ENCODE measurements around the gene BLOC1S1. TPM values are rescaled to one million over a fixed set of nuclear protein-coding genes. Genes with fewer than 3 reads are reported as not detected.

BLOC1S1 gene
- total and polyA plus RNA-seq, 9 of the 15 experiments (the other 6 are each of a cell fraction or from before 2014, with no cell fraction given) = 75.2 to 161 (median 98.8) TPM

DNA sequence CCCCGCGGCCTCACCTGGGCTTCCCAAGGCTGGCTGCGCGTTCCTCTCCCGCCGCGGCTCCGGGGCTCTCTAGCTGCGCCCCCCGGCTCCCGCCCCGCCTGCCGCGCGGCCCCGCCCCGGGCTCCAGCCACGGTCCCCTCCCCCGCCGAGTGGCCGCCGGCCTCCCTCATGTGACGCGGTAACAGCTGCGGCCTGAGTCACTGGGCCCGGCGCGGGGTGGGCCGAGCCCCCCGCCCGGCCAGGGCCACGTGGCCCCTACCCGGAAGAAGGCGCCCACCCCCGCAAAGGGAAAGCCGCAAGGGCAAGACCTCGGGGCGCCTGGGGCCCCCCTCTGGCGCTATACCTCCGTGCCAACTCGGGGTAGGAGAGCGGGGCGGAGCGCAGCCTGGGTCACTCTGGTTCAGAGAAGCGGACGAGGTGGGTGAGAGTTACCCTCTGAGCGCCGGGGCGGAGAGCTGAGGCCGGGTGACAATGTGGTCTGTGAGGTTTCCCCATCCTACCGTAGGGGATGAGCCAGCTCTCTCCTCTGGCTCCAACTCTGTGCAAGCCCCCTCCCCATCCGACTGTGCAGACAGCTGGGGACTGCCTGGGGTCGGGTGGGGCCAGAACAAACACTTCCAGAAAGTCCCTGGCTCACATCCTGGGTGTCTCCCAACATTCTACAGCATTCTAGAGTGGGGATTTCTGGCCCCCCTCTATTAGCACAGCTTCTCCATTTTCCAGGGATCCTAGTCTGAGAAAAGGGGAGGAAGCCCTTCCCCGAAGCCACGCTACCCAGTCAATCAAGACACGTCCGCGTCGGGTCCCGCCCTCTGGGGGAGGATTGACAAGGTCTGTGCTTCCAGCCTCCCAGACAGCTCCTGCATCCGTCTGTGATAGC, 13.3 kb downstream of the BLOC1S1 start, which contains the start of gene CD63 (continued):
- TF ChIP-seq, protein P1, sequence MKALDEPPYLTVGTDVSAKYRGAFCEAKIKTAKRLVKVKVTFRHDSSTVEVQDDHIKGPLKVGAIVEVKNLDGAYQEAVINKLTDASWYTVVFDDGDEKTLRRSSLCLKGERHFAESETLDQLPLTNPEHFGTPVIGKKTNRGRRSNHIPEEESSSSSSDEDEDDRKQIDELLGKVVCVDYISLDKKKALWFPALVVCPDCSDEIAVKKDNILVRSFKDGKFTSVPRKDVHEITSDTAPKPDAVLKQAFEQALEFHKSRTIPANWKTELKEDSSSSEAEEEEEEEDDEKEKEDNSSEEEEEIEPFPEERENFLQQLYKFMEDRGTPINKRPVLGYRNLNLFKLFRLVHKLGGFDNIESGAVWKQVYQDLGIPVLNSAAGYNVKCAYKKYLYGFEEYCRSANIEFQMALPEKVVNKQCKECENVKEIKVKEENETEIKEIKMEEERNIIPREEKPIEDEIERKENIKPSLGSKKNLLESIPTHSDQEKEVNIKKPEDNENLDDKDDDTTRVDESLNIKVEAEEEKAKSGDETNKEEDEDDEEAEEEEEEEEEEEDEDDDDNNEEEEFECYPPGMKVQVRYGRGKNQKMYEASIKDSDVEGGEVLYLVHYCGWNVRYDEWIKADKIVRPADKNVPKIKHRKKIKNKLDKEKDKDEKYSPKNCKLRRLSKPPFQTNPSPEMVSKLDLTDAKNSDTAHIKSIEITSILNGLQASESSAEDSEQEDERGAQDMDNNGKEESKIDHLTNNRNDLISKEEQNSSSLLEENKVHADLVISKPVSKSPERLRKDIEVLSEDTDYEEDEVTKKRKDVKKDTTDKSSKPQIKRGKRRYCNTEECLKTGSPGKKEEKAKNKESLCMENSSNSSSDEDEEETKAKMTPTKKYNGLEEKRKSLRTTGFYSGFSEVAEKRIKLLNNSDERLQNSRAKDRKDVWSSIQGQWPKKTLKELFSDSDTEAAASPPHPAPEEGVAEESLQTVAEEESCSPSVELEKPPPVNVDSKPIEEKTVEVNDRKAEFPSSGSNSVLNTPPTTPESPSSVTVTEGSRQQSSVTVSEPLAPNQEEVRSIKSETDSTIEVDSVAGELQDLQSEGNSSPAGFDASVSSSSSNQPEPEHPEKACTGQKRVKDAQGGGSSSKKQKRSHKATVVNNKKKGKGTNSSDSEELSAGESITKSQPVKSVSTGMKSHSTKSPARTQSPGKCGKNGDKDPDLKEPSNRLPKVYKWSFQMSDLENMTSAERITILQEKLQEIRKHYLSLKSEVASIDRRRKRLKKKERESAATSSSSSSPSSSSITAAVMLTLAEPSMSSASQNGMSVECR (CRISPR knock-in tag; IDR thresholded peaks at IDR 0.05) = peak; percentile 86
- TF ChIP-seq SRSF3 (IDR thresholded peaks at IDR 0.05; ENCODE audit: insufficient read depth, low read length) (no peak), ZNF695 (CRISPR knock-in tag; IDR thresholded peaks at IDR 0.05) (no peak), PHB2 (IDR thresholded peaks at IDR 0.05; ENCODE audit: low read depth) (peak; percentile 49; the same call in 1 of the 2 replicates), ZZZ3 (IDR thresholded peaks at IDR 0.05) (no peak), IFI16 (CRISPR knock-in tag; IDR thresholded peaks at IDR 0.05) (no peak), ATF7 (IDR thresholded peaks at IDR 0.05) (peak; percentile 75), KLF13 (tag; IDR thresholded peaks at IDR 0.05; ENCODE audit: borderline replicate concordance, low read depth) (no peak), ESRRA (IDR thresholded peaks at IDR 0.05; ENCODE audit: borderline replicate concordance, low read depth) (peak; percentile 78), POLR2AphosphoS5 (IDR thresholded peaks at IDR 0.05; ENCODE audit: control insufficient read depth, insufficient read depth, low read depth, low read length) (peak; percentile 56; the same call in 1 of the 2 replicates), NFXL1 (CRISPR knock-in tag; IDR thresholded peaks at IDR 0.05) (no peak)
- TF ChIP-seq, protein P2, sequence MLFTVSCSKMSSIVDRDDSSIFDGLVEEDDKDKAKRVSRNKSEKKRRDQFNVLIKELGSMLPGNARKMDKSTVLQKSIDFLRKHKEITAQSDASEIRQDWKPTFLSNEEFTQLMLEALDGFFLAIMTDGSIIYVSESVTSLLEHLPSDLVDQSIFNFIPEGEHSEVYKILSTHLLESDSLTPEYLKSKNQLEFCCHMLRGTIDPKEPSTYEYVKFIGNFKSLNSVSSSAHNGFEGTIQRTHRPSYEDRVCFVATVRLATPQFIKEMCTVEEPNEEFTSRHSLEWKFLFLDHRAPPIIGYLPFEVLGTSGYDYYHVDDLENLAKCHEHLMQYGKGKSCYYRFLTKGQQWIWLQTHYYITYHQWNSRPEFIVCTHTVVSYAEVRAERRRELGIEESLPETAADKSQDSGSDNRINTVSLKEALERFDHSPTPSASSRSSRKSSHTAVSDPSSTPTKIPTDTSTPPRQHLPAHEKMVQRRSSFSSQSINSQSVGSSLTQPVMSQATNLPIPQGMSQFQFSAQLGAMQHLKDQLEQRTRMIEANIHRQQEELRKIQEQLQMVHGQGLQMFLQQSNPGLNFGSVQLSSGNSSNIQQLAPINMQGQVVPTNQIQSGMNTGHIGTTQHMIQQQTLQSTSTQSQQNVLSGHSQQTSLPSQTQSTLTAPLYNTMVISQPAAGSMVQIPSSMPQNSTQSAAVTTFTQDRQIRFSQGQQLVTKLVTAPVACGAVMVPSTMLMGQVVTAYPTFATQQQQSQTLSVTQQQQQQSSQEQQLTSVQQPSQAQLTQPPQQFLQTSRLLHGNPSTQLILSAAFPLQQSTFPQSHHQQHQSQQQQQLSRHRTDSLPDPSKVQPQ (CRISPR knock-in tag; IDR thresholded peaks at IDR 0.05; ENCODE audit: borderline replicate concordance) = no peak
- TF ChIP-seq, protein P3, sequence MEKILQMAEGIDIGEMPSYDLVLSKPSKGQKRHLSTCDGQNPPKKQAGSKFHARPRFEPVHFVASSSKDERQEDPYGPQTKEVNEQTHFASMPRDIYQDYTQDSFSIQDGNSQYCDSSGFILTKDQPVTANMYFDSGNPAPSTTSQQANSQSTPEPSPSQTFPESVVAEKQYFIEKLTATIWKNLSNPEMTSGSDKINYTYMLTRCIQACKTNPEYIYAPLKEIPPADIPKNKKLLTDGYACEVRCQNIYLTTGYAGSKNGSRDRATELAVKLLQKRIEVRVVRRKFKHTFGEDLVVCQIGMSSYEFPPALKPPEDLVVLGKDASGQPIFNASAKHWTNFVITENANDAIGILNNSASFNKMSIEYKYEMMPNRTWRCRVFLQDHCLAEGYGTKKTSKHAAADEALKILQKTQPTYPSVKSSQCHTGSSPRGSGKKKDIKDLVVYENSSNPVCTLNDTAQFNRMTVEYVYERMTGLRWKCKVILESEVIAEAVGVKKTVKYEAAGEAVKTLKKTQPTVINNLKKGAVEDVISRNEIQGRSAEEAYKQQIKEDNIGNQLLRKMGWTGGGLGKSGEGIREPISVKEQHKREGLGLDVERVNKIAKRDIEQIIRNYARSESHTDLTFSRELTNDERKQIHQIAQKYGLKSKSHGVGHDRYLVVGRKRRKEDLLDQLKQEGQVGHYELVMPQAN (IDR thresholded peaks at IDR 0.05; ENCODE audit: borderline replicate concordance) = peak; percentile 97
- TF ChIP-seq, protein P4, sequence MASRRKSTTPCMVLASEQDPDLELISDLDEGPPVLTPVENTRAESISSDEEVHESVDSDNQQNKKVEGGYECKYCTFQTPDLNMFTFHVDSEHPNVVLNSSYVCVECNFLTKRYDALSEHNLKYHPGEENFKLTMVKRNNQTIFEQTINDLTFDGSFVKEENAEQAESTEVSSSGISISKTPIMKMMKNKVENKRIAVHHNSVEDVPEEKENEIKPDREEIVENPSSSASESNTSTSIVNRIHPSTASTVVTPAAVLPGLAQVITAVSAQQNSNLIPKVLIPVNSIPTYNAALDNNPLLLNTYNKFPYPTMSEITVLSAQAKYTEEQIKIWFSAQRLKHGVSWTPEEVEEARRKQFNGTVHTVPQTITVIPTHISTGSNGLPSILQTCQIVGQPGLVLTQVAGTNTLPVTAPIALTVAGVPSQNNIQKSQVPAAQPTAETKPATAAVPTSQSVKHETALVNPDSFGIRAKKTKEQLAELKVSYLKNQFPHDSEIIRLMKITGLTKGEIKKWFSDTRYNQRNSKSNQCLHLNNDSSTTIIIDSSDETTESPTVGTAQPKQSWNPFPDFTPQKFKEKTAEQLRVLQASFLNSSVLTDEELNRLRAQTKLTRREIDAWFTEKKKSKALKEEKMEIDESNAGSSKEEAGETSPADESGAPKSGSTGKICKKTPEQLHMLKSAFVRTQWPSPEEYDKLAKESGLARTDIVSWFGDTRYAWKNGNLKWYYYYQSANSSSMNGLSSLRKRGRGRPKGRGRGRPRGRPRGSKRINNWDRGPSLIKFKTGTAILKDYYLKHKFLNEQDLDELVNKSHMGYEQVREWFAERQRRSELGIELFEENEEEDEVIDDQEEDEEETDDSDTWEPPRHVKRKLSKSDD (conservative IDR thresholded peaks at IDR 0.05; ENCODE audit: low read length) = no peak
